Progenitor cell of endocrine pancreas (in vitro differentiated cells): Measurements from ENCODE around the gene COQ7. TPM values are rescaled to one million over a fixed set of nuclear protein-coding genes. Genes with fewer than 3 reads are reported as not detected.

Source experiments
- DNase-seq: peaks from one replicate; pipeline ENCODE4 v3.0.0; 2021; ENCODE audit warnings: low spot score; ENCODE audit not compliant: unreplicated experiment
- H3K27ac Mint-ChIP-seq: 2 replicates; pipeline ENCODE4 v1.8.0; 2021; ENCODE audit warnings: mild to moderate bottlenecking, moderate library complexity, mixed read lengths
- H3K27me3 Mint-ChIP-seq: 2 replicates; pipeline ENCODE4 v1.8.0; 2021; ENCODE audit warnings: mixed read lengths
- H3K36me3 Mint-ChIP-seq: 2 replicates; pipeline ENCODE4 v1.8.0; 2022; ENCODE audit warnings: mixed read lengths; ENCODE audit not compliant: insufficient read depth
- H3K4me1 Mint-ChIP-seq: 2 replicates; pipeline ENCODE4 v1.8.0; 2021; ENCODE audit warnings: low read depth, mixed read lengths
- H3K4me3 Mint-ChIP-seq: 2 replicates; pipeline ENCODE4 v1.8.0; 2021; ENCODE audit warnings: low read depth, mild to moderate bottlenecking, moderate library complexity, mixed read lengths
- H3K9me3 Mint-ChIP-seq: 2 replicates; pipeline ENCODE4 v1.8.0; 2021; ENCODE audit warnings: low read depth, mixed read lengths
- CTCF ChIP-seq: fragments of 200-600 bp; sonication (generic); IDR thresholded peaks from one replicate; pipeline ENCODE4 v1.5.0; 2021; ENCODE audit warnings: antibody characterized with exemption, mild to moderate bottlenecking; ENCODE audit not compliant: unreplicated experiment
- total RNA-seq: library from RNA; stranded (reverse); gene quantifications from 2 replicates; pipeline ENCODE4 v1.2.1, GENCODE V29; 2021

The COQ7 gene
- total RNA-seq, 1 donor from 2014 or later = 26.3 TPM

- Mint-ChIP-seq H3K4me1 (no peaks in the 10 kb centered on the region), H3K27ac (no peak overlapping the region), H3K36me3 (peaks cover 24% of the 10 kb centered on the region), H3K27me3 (no peaks in the 10 kb centered on the region), H3K4me3 (no peak overlapping the region), H3K9me3 (no peaks in the 10 kb centered on the region)
- DNase-seq = no peak
- no peak for TF ChIP-seq CTCF
These were observed 6.4 kb downstream of the COQ7 start for GRCh38 chr16:19073863-19074262.

DNA sequence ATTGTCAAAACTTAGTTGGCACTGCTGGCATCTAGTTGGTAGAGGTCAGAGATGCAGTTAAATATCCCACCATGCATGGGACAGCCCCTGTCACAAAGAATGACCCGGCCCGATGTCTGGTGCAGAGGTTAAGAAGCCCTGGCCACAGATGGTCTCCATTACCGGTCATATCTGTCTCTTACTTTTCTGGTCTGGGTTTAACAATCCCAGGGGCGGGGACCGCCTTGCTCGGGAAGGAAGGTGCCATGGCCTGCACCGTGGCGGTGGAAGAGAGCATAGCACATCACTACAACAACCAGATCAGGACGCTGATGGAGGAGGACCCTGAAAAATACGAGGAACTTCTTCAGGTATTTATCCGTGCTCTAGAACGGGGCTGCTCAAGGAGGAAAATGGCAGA, 8.1 kb downstream of the COQ7 start:
- Mint-ChIP-seq H3K4me1 (no peaks in the 10 kb centered on the region), H3K4me3 (no peak overlapping the region), H3K27me3 (no peaks in the 10 kb centered on the region), H3K27ac (no peak overlapping the region), H3K9me3 (no peaks in the 10 kb centered on the region), H3K36me3 (peaks cover 36% of the 10 kb centered on the region)
- no peak for DNase-seq
- TF ChIP-seq CTCF = no peak

GRCh38 chr16:19077879-19078278, 10.5 kb downstream of the COQ7 start:
- DNase-seq = no peak
- peaks cover 44% of the 10 kb centered on the region for H3K36me3 Mint-ChIP-seq
- H3K9me3 Mint-ChIP-seq = no peaks in the 10 kb centered on the region
- H3K4me3 Mint-ChIP-seq = no peak overlapping the region
- H3K4me1 Mint-ChIP-seq = no peaks in the 10 kb centered on the region
- H3K27me3 Mint-ChIP-seq = no peaks in the 10 kb centered on the region
- TF ChIP-seq CTCF = no peak
- H3K27ac Mint-ChIP-seq = no peak overlapping the region

DNA sequence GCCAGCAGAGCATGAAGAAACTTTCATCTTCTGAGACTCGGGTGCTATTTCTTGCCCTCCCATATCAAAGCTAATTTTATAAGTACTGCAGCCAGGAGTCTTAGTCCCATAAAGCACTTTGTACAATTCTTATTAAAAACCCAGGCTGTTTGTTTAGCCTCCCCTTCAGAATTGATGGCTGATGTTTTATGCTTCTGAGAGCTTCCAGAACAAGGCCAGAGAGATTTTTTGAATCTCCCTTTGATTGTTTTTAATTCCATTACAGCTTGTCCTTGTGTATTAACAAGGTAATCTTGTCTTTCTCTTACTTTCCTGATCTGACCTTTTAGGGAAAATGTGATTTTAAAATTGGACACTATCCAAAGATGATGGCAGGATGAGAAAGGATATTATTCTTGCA, 16.3 kb downstream of the COQ7 start:
- Mint-ChIP-seq H3K27ac (no peak overlapping the region), H3K4me3 (no peak overlapping the region), H3K27me3 (peaks cover 11% of the 10 kb centered on the region), H3K4me1 (peaks cover 2% of the 10 kb centered on the region), H3K36me3 (peaks cover 31% of the 10 kb centered on the region), H3K9me3 (no peaks in the 10 kb centered on the region)
- no peak for TF ChIP-seq CTCF
- DNase-seq = no peak

DNA sequence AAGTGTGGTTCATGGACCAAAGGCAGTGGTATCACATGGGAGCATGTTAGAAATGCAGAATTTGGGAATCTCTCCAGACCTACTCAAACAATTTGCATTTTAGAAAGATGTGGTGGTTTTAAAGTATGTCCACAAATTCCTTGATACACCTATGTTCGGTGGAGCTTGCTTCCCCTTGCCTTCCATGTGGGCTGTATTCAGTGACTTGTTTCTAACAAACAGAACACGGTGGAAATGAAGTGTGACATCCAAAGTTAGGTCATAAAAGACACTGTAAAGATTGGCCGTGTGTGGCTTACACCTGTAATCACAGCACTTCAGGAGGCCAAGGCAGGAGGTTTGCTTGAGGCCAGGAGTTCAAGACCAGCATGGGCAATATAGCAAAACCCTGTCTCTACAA, 16.7 kb downstream of the COQ7 start:
- peaks cover 11% of the 10 kb centered on the region for H3K27me3 Mint-ChIP-seq
- H3K9me3 Mint-ChIP-seq = no peaks in the 10 kb centered on the region
- no peak for DNase-seq
- peaks cover 2% of the 10 kb centered on the region for H3K4me1 Mint-ChIP-seq
- no peak overlapping the region for H3K27ac Mint-ChIP-seq
- TF ChIP-seq CTCF = no peak
- H3K4me3 Mint-ChIP-seq = no peak overlapping the region
- H3K36me3 Mint-ChIP-seq = peaks cover 27% of the 10 kb centered on the region
